ENCODE measurements around the gene LUC7L3.

Gene LUC7L3

GRCh38 chr17:50697663-50698272 is 21.6 kb upstream of the LUC7L3 start:
- Histone ChIP-seq H3K27me3 (ENCODE audit: insufficient read depth, low read length, poor library complexity) (no peaks in the 10 kb centered on the region), H3K27ac (ENCODE audit: low read length) (no peak overlapping the region), H2AFZ (ENCODE audit: low read depth, low read length) (no peak overlapping the region), H4K20me1 (ENCODE audit: insufficient read depth, low read length) (peaks cover 15% of the 10 kb centered on the region; the same call in 1 of the 2 replicates), H3K4me2 (ENCODE audit: insufficient read depth, low read length) (no peak overlapping the region), H3K9ac (ENCODE audit: low read depth, low read length) (no peak overlapping the region), H3K4me1 (ENCODE audit: insufficient read depth, low read length) (peaks cover 2% of the 10 kb centered on the region; the same call in 1 of the 2 replicates), H3K9me3 (ENCODE audit: insufficient read depth, low read length, severe bottlenecking) (no peaks in the 10 kb centered on the region), H3K36me3 (ENCODE audit: insufficient read depth, low read length) (peaks cover 85% of the 10 kb centered on the region), H3K4me3 (ENCODE audit: low read depth in 1 of 2, low read length in 2 of 2) (no peak overlapping the region), H3K79me2 (ENCODE audit: insufficient read depth, low read length) (peaks cover 22% of the 10 kb centered on the region)
- no peak for DNase-seq
- ATAC-seq (ENCODE audit: insufficient read depth, low read depth): no peak
- no peak for TF ChIP-seq CTCF (IDR thresholded peaks at IDR 0.05; ENCODE audit: borderline replicate concordance, extremely low read depth, low read length, poor library complexity, severe bottlenecking)
- TF ChIP-seq EZH2 (IDR thresholded peaks at IDR 0.05; ENCODE audit: borderline replicate concordance, low read depth, low read length, severe bottlenecking): no peak

- H2AFZ ChIP-seq (ENCODE audit: low read depth, low read length): no peak overlapping the region
- peaks cover 28% of the 10 kb centered on the region for H4K20me1 ChIP-seq (ENCODE audit: insufficient read depth, low read length)
- no peaks in the 10 kb centered on the region for H3K27me3 ChIP-seq (ENCODE audit: insufficient read depth, low read length, poor library complexity)
- no peak for ATAC-seq (ENCODE audit: insufficient read depth, low read depth)
- H3K9me3 ChIP-seq (ENCODE audit: insufficient read depth, low read length, severe bottlenecking): no peaks in the 10 kb centered on the region
- peaks cover 18% of the 10 kb centered on the region for H3K4me1 ChIP-seq (ENCODE audit: insufficient read depth, low read length)
- H3K79me2 ChIP-seq (ENCODE audit: insufficient read depth, low read length): peaks cover 38% of the 10 kb centered on the region
- H3K36me3 ChIP-seq (ENCODE audit: insufficient read depth, low read length): peaks cover 87% of the 10 kb centered on the region
- H3K9ac ChIP-seq (ENCODE audit: low read depth, low read length): no peak overlapping the region
- no peak for DNase-seq
- no peak overlapping the region for H3K4me2 ChIP-seq (ENCODE audit: insufficient read depth, low read length)
- H3K27ac ChIP-seq (ENCODE audit: low read length): no peak overlapping the region
- TF ChIP-seq EZH2 (IDR thresholded peaks at IDR 0.05; ENCODE audit: borderline replicate concordance, low read depth, low read length, severe bottlenecking) (no peak), CTCF (IDR thresholded peaks at IDR 0.05; ENCODE audit: borderline replicate concordance, extremely low read depth, low read length, poor library complexity, severe bottlenecking) (no peak)
- no peak overlapping the region for H3K4me3 ChIP-seq (ENCODE audit: low read depth in 1 of 2, low read length in 2 of 2)
Observed at GRCh38 chr17:50699410-50699809, 20.0 kb upstream of the LUC7L3 start.

DNA sequence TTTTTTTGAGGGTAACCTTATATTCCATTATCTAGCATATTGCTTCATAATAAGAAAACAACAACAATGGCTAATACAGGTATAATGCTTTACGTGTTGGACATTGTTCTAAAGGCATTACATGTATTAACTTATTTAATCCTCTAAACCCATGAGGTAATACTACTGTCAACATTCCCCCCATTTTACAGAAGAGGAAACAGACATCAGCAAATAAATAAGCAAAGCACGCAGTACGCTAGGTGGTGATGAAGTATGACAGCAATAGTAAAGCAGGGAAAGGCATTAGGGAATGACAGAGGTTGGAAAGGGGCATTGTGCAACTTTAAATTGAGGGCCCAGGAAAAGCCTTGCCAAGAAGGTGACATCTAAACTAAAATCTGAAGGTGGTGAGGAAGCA is 16.2 kb upstream of the LUC7L3 start:
- H3K36me3 ChIP-seq (ENCODE audit: insufficient read depth, low read length): peaks cover 61% of the 10 kb centered on the region
- H2AFZ ChIP-seq (ENCODE audit: low read depth, low read length): no peak overlapping the region
- peak overlapping the region; percentile 43 for H3K4me2 ChIP-seq (ENCODE audit: insufficient read depth, low read length)
- 0 out of 2 replicates have a peak overlapping the region, but pooled peaks have one; percentile 23 for H3K27ac ChIP-seq (ENCODE audit: low read length)
- TF ChIP-seq EZH2 (IDR thresholded peaks at IDR 0.05; ENCODE audit: borderline replicate concordance, low read depth, low read length, severe bottlenecking) (no peak), CTCF (IDR thresholded peaks at IDR 0.05; ENCODE audit: borderline replicate concordance, extremely low read depth, low read length, poor library complexity, severe bottlenecking) (no peak)
- peaks cover 20% of the 10 kb centered on the region for H4K20me1 ChIP-seq (ENCODE audit: insufficient read depth, low read length)
- H3K79me2 ChIP-seq (ENCODE audit: insufficient read depth, low read length): peaks cover 74% of the 10 kb centered on the region
- peaks cover 43% of the 10 kb centered on the region for H3K4me1 ChIP-seq (ENCODE audit: insufficient read depth, low read length)
- no peak overlapping the region for H3K4me3 ChIP-seq (ENCODE audit: low read depth in 1 of 2, low read length in 2 of 2)
- no peak overlapping the region for H3K9ac ChIP-seq (ENCODE audit: low read depth, low read length)
- H3K9me3 ChIP-seq (ENCODE audit: insufficient read depth, low read length, severe bottlenecking): no peaks in the 10 kb centered on the region
- DNase-seq (no peak), ATAC-seq (ENCODE audit: insufficient read depth, low read depth) (no peak)
- no peaks in the 10 kb centered on the region for H3K27me3 ChIP-seq (ENCODE audit: insufficient read depth, low read length, poor library complexity)
